B cell (primary cell): ENCODE measurements around the gene TMEM131. TPM values are rescaled to one million over a fixed set of nuclear protein-coding genes. Genes with fewer than 3 reads are reported as not detected.

Experiments
- ATAC-seq: fragments of 200-7000 bp; cut with Tn5 transposase; one replicate; pipeline ENCODE4 v1.10.0; 2021; ENCODE audit warnings: low read depth, mild to moderate bottlenecking, moderate number of reproducible peaks, moderate library complexity
- CTCF ChIA-PET: fragments of 350-600 bp; sonication (Branson Sonifier 250); formaldehyde crosslinking; loops from one replicate; lab custom pipeline; 2021; ENCODE audit warnings: antibody characterized with exemption, inconsistent platforms; lab: Charles Lee
- POLR2A ChIA-PET: fragments of 350-600 bp; sonication (Branson Sonifier 250); formaldehyde crosslinking; loops from one replicate; lab custom pipeline; 2021; ENCODE audit warnings: antibody characterized with exemption; lab: Charles Lee
- DNase-seq: peaks from one replicate; pipeline ENCODE4 v3.0.0; 2013
- H2AFZ ChIP-seq: 2 replicates; pipeline ENCODE4 v1.6.1; 2012; ENCODE audit warnings: mild to moderate bottlenecking, low read depth, low read length; ENCODE audit not compliant: insufficient read depth, poor library complexity, severe bottlenecking
- H3K27ac ChIP-seq, 2 donors: 1 replicate in 1 of 2; 2 replicates in 1 of 2; pipeline ENCODE4 v1.5.1; 2012 to 2013; ENCODE audit warnings: low read length in 2 of 2, mild to moderate bottlenecking in 2 of 2, moderate library complexity in 1 of 2
- H3K27me3 ChIP-seq, 4 experiments: fragments of 200-600 bp in 1 of 4; sonication (generic) in 1 of 4; replicated peaks in 1 of 4; 1 replicate in 2 of 4; 2 replicates in 2 of 4; pipeline versions ENCODE4 v1.6.1 to v1.7.0; 2013 to 2016; ENCODE audit warnings: low read length in 3 of 4, mild to moderate bottlenecking in 2 of 4, mixed read lengths in 1 of 4, moderate library complexity in 1 of 4; ENCODE audit not compliant: insufficient read depth in 4 of 4, control insufficient read depth in 3 of 4; ENCODE audit errors: control extremely low read depth in 1 of 4
- H3K36me3 ChIP-seq, 2 experiments: replicated peaks in 1 of 2; 1 replicate in 1 of 2; 2 replicates in 1 of 2; pipeline versions ENCODE4 v1.6.1 to v1.7.1; 2013; ENCODE audit warnings: low read length in 1 of 2; ENCODE audit not compliant: insufficient read depth in 2 of 2, control insufficient read depth in 1 of 2; ENCODE audit errors: control extremely low read depth in 1 of 2, extremely low read depth in 1 of 2
- H3K4me1 ChIP-seq, 2 donors: fragments of 200-600 bp in 1 of 2; sonication (generic) in 1 of 2; 1 replicate in 1 of 2; 2 replicates in 1 of 2; pipeline versions ENCODE4 v1.5.1 to v1.6.1; 2013 to 2017; ENCODE audit warnings: low read length in 2 of 2; ENCODE audit not compliant: control insufficient read depth in 2 of 2, insufficient read depth in 2 of 2
- H3K4me2 ChIP-seq: replicated peaks from 2 replicates; pipeline ENCODE3; 2012; ENCODE audit warnings: mild to moderate bottlenecking, low read depth, low read length; ENCODE audit not compliant: poor library complexity, severe bottlenecking
- H3K4me3 ChIP-seq, 5 experiments: fragments of 200-600 bp in 1 of 5; sonication (generic) in 1 of 5; 1 replicate in 3 of 5; 2 replicates in 2 of 5; pipeline versions ENCODE4 v1.5.1 to v1.7.0; 2011 to 2016; ENCODE audit warnings: low read length in 4 of 5, mild to moderate bottlenecking in 4 of 5, low read depth in 2 of 5, control low read depth in 1 of 5, moderate library complexity in 1 of 5; ENCODE audit not compliant: insufficient read depth in 1 of 5; ENCODE audit errors: control extremely low read depth in 1 of 5, extremely low read depth in 1 of 5
- H3K79me2 ChIP-seq: fragments of 200-600 bp; sonication (generic); one replicate; pipeline ENCODE4 v1.6.0; 2016; ENCODE audit warnings: low read length; ENCODE audit not compliant: control insufficient read depth, insufficient read depth
- H3K9ac ChIP-seq: fragments of 200-600 bp; sonication (generic); 2 replicates; pipeline ENCODE4 v1.6.1; 2017; ENCODE audit warnings: mild to moderate bottlenecking, low read length, moderate library complexity
- H3K9me3 ChIP-seq, 3 donors: one replicate each; pipeline versions ENCODE4 v1.6.1 to v1.7.1; 2013; ENCODE audit warnings: low read length in 2 of 3; ENCODE audit not compliant: control insufficient read depth in 2 of 3, insufficient read depth in 1 of 3; ENCODE audit errors: control extremely low read depth in 1 of 3
- H4K20me1 ChIP-seq: 2 replicates; pipeline ENCODE4 v1.6.0; 2012; ENCODE audit warnings: mild to moderate bottlenecking, low read length; ENCODE audit not compliant: insufficient read depth, control insufficient read depth, poor library complexity, severe bottlenecking
- H3K27ac Mint-ChIP-seq: one replicate; pipeline ENCODE4 v1.8.0; 2021; ENCODE audit warnings: mixed read lengths
- H3K27me3 Mint-ChIP-seq: one replicate; pipeline ENCODE4 v1.8.0; 2021; ENCODE audit warnings: mixed read lengths
- H3K4me1 Mint-ChIP-seq: one replicate; pipeline ENCODE4 v1.8.0; 2021; ENCODE audit warnings: mixed read lengths
- H3K4me3 Mint-ChIP-seq: one replicate; pipeline ENCODE4 v1.8.0; 2021; ENCODE audit warnings: mixed read lengths
- H3K9me3 Mint-ChIP-seq: one replicate; pipeline ENCODE4 v1.8.0; 2022; ENCODE audit warnings: mixed read lengths; ENCODE audit not compliant: insufficient read depth
- CTCF ChIP-seq: fragments of 200-600 bp; IDR thresholded peaks from one replicate; pipeline ENCODE4 v1.8.0; 2022; ENCODE audit warnings: antibody characterized with exemption, mild to moderate bottlenecking
- EZH2 ChIP-seq: IDR thresholded peaks from 2 replicates; pipeline ENCODE4 v1.6.1; 2012; ENCODE audit warnings: borderline replicate concordance, low read depth, mild to moderate bottlenecking, moderate library complexity, low read length; ENCODE audit not compliant: insufficient read depth, poor library complexity, severe bottlenecking
- WGBS: methylation state at CpG from one replicate; pipeline ENCODE4 v1.1.5; 2013; ENCODE audit warnings: missing lambda C conversion rate; ENCODE audit not compliant: insufficient coverage; 5-methylcytosine and 5-hydroxymethylcytosine counted together
- intact Hi-C: fragments of 100-400 bp; cut with micrococcal nuclease; formaldehyde crosslinking; loops from one replicate; pipeline ENCODE4 v1.10.0; 2022
- polyA plus RNA-seq: library from polyadenylated mRNA; depleted of rRNA; stranded (reverse); fragments of >200 nt; gene quantifications from 2 replicates; pipeline ENCODE4 v1.2.3, GENCODE V29; 2012
- small RNA-seq: library from RNA; depleted of rRNA; stranded (forward); fragments of <200 nt; gene quantifications from one replicate; pipeline ENCODE3, GENCODE V24; 2012; ENCODE audit warnings: low replicate concordance, low read depth; ENCODE audit not compliant: insufficient read length
- total RNA-seq, 2 donors: library from RNA; stranded (reverse); fragments of 120-200 nt in 1 of 2; gene quantifications; 1 replicate in 1 of 2; 2 replicates in 1 of 2; pipeline versions ENCODE4 v1.2.3 to v1.2.4, GENCODE V29; 2013 to 2022

TMEM131 gene
- total and polyA plus RNA-seq, 2 donors (not counting 1 experiment from before 2014, with no cell fraction given) = 24.3 to 101 TPM

DNA sequence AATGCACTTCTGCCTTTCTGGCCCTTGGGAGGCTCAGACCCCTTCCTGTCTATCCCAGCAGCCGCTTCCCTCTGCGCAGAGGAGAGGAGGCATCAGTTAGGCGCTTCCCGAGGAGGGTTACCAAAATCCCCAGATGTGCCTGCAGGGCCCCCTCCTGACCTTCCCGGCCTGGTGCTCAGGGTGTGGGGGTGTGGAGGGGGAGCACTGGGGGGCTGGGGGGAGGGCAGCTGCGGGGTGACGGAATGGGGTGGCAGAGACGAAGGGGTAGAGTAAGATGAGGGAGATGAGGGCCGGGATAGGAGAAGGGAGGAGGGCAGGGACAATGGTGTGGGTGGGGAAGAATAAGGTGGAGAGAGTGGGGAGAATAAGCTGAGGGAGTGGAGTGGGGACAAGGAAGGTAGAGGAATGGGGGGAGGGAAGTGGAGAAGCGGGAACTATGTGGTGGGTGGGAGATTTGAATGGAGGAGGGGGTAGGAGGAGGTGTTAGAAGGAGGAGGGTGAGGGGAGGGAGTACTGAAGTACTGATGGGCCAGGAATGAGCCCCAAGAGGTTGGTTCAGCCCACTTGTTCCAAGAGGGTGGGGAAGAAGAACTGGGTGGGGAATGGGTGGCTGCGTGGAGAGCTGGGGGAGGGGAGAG lies 288.9 kb downstream of the TMEM131 start:
- H3K4me2 ChIP-seq = no peak overlapping the region
- POLR2A ChIA-PET = no interaction called here
- DNase-seq (no peak), ATAC-seq (no peak)
- H3K9me3 Mint-ChIP-seq = no peaks in the 10 kb centered on the region
- no peak overlapping the region for H3K4me3 ChIP-seq
- CTCF ChIA-PET = interaction anchor here (1.0 to 7.6 kb wide), 3 partner anchors 8 to 42 kb away, joined by 3 to 55 read pairs (median 7); no protein-coding TSS in a partner anchor
- intact Hi-C loops = no loop called here
- H3K36me3 ChIP-seq = no peaks in the 10 kb centered on the region
- 95% methylated on average over 5 of the region's 11 CpGs for WGBS
- H2AFZ ChIP-seq = no peak overlapping the region
- no peak for TF ChIP-seq EZH2
- TF ChIP-seq CTCF = no peak
- peaks cover 3% of the 10 kb centered on the region for H3K4me1 Mint-ChIP-seq
- H3K27ac Mint-ChIP-seq = no peak overlapping the region
- no peak overlapping the region for H3K4me3 Mint-ChIP-seq
- H3K27ac ChIP-seq = no peak overlapping the region
- peaks cover 0 to 5% of the 10 kb centered on the region in 2 donors for H3K4me1 ChIP-seq
- H3K79me2 ChIP-seq = no peaks in the 10 kb centered on the region
- H3K9ac ChIP-seq = no peak overlapping the region
- H3K9me3 ChIP-seq = no peaks in the 10 kb centered on the region
- no peaks in the 10 kb centered on the region for H4K20me1 ChIP-seq
- peaks cover 0 to 6% (median 0%) of the 10 kb centered on the region in 4 experiments for H3K27me3 ChIP-seq
- H3K27me3 Mint-ChIP-seq = peaks cover 8% of the 10 kb centered on the region

Small RNA genes within 50 kb of the gene (small RNA-seq; reads per million reads assigned to genes)
- not detected for gene HMGN1P36
- not detected for gene RNU7-96P

Other genes with a start within 250 kb of the TMEM131 start
- gene VWA3B, start 91.2 kb upstream of the TMEM131 start, total RNA-seq = not detected in 2 replicates
- not detected in 2 replicates for gene VWA3B, start 91.2 kb upstream of the TMEM131 start, polyA plus RNA-seq